KOPT-K1 (cell line): Measurements from ENCODE around the gene CD72.
A peak's percentile ranks its signal among the peaks of the same experiment; 100 is the strongest.
"Not testable (repeated sequence)": the region's sequence is repeated elsewhere in the genome, so short reads cannot be mapped to it uniquely, and the experiment has no call there.

Experiments
- H3K27ac ChIP-seq: fragments of 200-600 bp; sonication (generic); 2 replicates; pipeline ENCODE4 v1.5.1; 2016; ENCODE audit warnings: antibody characterized with exemption, mild to moderate bottlenecking, low read depth, low read length; ENCODE audit not compliant: poor library complexity, severe bottlenecking
- H3K36me3 ChIP-seq: fragments of 200-600 bp; sonication (generic); 2 replicates; pipeline ENCODE4 v1.5.1; 2017; ENCODE audit warnings: antibody characterized with exemption, mild to moderate bottlenecking, low read length, moderate library complexity; ENCODE audit not compliant: insufficient read depth
- H3K9me3 ChIP-seq: fragments of 200-600 bp; sonication (generic); 2 replicates; pipeline ENCODE4 v1.5.1; 2017; ENCODE audit warnings: antibody characterized with exemption, low read length, mild to moderate bottlenecking; ENCODE audit not compliant: insufficient read depth, poor library complexity, severe bottlenecking

The CD72 gene

DNA sequence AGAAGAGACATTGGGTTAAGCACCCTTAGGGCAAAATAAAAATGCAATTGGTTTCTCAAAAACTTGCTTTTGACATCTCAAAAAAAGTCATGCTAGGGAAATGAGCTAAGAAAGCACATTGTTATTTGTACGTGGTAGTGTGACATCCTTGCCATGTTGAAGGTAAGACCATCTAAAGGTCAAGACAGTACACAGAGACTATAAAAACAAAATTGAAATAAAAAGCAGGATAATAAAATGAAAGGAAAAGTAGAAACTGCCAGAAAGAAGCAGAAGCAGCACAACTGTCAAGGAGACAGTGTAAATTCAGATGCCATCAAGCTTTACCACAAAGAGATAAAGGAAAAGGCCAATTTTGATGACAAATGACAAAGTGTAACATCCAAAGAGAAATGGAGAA lies 21.0 kb upstream of the CD72 start:
- not testable (repeated sequence) for H3K9me3 ChIP-seq, H3K36me3 ChIP-seq, H3K27ac ChIP-seq

DNA sequence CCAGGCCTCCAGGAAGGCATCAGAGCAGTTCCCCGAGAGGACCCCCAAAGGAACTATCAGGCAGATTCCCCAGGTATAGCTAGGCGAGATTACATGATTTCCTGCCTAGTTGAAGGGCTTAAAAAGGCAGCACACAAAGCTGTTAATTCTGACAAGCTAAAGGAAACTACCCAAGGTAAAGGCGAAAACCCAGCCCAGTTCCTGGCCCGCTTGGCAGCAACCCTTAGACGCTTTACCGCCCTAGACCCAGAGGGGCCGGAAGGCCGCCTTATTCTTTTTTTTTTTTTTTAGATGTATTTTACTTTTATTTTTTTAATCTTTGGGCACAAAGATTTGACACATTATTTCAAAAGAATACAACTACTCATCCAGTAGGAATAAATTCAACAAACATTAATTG lies 20.5 kb upstream of the CD72 start:
- not testable (repeated sequence) for H3K9me3 ChIP-seq, H3K36me3 ChIP-seq, H3K27ac ChIP-seq

DNA sequence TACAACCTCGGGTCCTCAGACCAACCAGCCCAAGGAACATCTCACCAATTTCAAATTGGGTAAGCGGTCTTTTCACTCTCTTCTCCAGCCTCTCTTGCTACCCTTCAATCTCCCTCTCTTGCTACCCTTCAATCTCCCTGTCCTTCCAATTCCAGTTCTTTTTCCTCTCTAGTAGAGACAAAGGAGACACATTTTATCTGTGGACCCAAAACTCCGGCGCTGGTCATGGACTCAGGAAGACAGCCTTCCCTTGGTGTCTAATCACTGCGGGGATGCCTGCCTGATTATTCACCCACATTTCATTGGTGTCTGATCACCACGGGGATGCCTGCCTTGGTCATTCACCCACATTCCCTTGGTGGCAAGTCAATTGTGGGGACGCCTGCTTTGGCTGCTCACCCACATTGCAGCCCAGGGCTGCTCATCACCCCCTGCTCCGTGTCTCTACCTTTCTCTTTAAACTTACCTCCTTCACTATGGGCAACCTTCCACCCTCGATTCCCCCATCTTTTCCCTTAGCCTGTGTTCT lies 19.3 kb upstream of the CD72 start:
- not testable (repeated sequence) for H3K36me3 ChIP-seq, H3K27ac ChIP-seq, H3K9me3 ChIP-seq

DNA sequence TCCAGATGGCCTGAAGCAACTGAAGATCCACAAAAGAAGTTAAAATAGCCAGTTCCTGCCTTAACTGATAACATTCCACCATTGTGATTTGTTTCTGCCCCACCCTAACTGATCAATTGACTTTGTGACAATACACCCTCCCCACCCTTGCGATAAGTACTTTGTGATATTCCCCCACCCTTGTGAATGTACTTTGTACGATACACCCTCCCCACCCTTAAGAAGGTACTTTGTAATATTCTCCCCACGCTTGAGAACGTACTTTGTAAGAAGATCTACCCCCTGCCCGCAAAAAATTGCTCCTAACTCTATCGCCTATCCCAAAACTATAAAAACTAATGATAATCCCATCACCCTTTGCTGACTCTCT lies 18.6 kb upstream of the CD72 start:
- not testable (repeated sequence) for H3K27ac ChIP-seq, H3K9me3 ChIP-seq, H3K36me3 ChIP-seq

- Histone ChIP-seq H3K9me3 (no peaks in the 10 kb centered on the region), H3K27ac (no peak overlapping the region), H3K36me3 (no peaks in the 10 kb centered on the region)
These were observed 18.1 kb upstream of the CD72 start for GRCh38 chr9:35636135-35636876.

GRCh38 chr9:35635730-35636129 lies 17.5 kb upstream of the CD72 start:
- Histone ChIP-seq H3K27ac (no peak overlapping the region), H3K9me3 (no peaks in the 10 kb centered on the region), H3K36me3 (no peaks in the 10 kb centered on the region)

DNA sequence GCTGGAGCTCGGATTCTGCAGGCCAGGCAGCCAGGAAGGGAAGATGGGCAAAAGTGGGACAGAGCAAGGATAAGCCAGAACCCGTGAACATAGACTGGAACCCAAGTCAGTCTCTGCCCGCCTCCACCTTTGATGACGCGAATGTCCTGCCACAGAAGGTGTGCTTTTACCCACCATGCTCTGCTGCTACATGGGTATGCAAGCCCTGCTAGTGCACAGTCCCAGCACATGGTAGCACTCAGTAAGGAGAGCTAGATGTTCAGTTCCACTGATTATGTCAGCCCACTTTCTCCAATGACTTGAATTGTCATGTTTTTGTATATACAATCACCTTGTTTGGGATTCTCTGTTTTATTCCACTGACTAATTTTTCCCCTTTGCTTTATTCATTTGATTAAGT lies 11.4 kb upstream of the CD72 start:
- no peak overlapping the region for H3K27ac ChIP-seq
- no peaks in the 10 kb centered on the region for H3K9me3 ChIP-seq
- no peaks in the 10 kb centered on the region for H3K36me3 ChIP-seq

GRCh38 chr9:35628389-35628991 lies 10.3 kb upstream of the CD72 start:
- no peak overlapping the region for H3K27ac ChIP-seq
- no peaks in the 10 kb centered on the region for H3K9me3 ChIP-seq
- H3K36me3 ChIP-seq: no peaks in the 10 kb centered on the region

DNA sequence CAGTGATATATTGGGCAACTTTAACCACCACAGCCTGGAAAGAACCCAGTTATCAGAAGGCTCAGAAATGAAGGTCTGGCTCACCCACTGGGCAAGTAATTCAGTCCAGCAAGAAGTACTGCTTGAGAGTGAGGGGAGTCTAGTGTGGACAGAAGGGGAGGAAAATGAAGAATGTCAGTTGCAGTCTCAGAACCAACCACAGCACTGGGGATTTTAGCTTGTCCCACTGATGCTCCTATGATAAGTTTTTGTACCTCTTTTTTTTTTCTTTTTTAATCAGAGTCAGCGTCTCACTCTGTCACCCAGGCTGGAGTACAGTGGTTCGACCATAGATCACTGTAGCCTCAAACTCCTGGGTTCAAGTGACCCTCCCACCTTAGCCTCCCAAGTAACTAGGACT lies 9.4 kb upstream of the CD72 start:
- Histone ChIP-seq H3K27ac (no peak overlapping the region), H3K36me3 (no peaks in the 10 kb centered on the region), H3K9me3 (no peaks in the 10 kb centered on the region)

DNA sequence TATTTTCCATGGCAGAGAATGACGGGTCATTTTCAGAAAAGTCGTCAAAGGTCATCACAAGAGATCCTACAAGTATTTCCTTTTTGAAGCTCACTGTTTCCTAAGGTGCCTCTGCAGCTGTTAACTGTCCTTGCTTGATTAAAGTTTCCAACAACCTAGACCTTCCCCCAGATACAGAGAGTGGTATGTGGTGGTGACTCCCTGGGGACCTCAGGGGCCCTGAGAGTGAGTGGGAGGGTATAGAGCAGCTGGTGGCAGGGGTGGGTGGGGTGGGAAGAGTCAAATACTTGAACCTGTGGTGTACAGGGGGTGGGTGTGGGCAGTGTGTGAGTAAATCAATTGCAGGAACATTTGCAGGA lies 1.6 kb upstream of the CD72 start:
- H3K27ac ChIP-seq: peak overlapping the region; percentile 66
- no peaks in the 10 kb centered on the region for H3K9me3 ChIP-seq
- no peaks in the 10 kb centered on the region for H3K36me3 ChIP-seq

- no peaks in the 10 kb centered on the region for H3K9me3 ChIP-seq
- peak overlapping the region; percentile 66 for H3K27ac ChIP-seq
- no peaks in the 10 kb centered on the region for H3K36me3 ChIP-seq
These were observed 914 bp upstream of the CD72 start for GRCh38 chr9:35618854-35619799.

GRCh38 chr9:35617548-35617947 lies 665 bp downstream of the CD72 start:
- Histone ChIP-seq H3K9me3 (no peaks in the 10 kb centered on the region), H3K27ac (no peak overlapping the region), H3K36me3 (no peaks in the 10 kb centered on the region)

GRCh38 chr9:35616681-35617459 lies 1.3 kb downstream of the CD72 start:
- Histone ChIP-seq H3K27ac (no peak overlapping the region), H3K36me3 (no peaks in the 10 kb centered on the region), H3K9me3 (no peaks in the 10 kb centered on the region)

GRCh38 chr9:35615981-35616680 lies 2.1 kb downstream of the CD72 start:
- H3K9me3 ChIP-seq: no peaks in the 10 kb centered on the region
- H3K36me3 ChIP-seq: no peaks in the 10 kb centered on the region
- no peak overlapping the region for H3K27ac ChIP-seq
